ENCODE data around the gene ITPR2.
A peak's percentile ranks its signal among the peaks of the same experiment; 100 is the strongest.

GRCh38 chr12:26726956-26727355 lies 106.0 kb downstream of the ITPR2 start:
- no peak for TF ChIP-seq CTCF (IDR thresholded peaks at IDR 0.05; ENCODE audit: low read depth, low read length, missing input control)
- TF ChIP-seq ATF3 (IDR thresholded peaks at IDR 0.05), result no peak
- TF ChIP-seq TAF1 (conservative IDR thresholded peaks at IDR 0.05), result no peak
- peak; percentile 23 for TF ChIP-seq MAX (IDR thresholded peaks at IDR 0.05)
- no peak for TF ChIP-seq ZBTB33 (IDR thresholded peaks at IDR 0.05)
- TF ChIP-seq HNF4G (IDR thresholded peaks at IDR 0.05), result no peak
- TF ChIP-seq YY1 (IDR thresholded peaks at IDR 0.05), result no peak
- TF ChIP-seq FOXA1 (IDR thresholded peaks at IDR 0.05), result no peak
- no peak for TF ChIP-seq RAD21 (IDR thresholded peaks at IDR 0.05)
- TF ChIP-seq JUND (IDR thresholded peaks at IDR 0.05), result no peak
- no peak for TF ChIP-seq EGR1 (IDR thresholded peaks at IDR 0.05; ENCODE audit: low read depth in 2 of 2)
- TF ChIP-seq SP1 (IDR thresholded peaks at IDR 0.05), result no peak
- TF ChIP-seq GABPA (IDR thresholded peaks at IDR 0.05 in 1 of 2, conservative IDR thresholded peaks at IDR 0.05 in 1 of 2), result no peak
